HG02763 (cell line): Measurements from ENCODE around the gene LMCD1.

Source experiments
- ATAC-seq: cut with Tn5 transposase; IDR thresholded peaks from one replicate; pipeline ENCODE4 v1.9.1; 2021; ENCODE audit warnings: mild to moderate bottlenecking, moderate library complexity; ENCODE audit not compliant: unreplicated experiment

Gene LMCD1

GRCh38 chr3:8556473-8556869 is 54.8 kb downstream of the LMCD1 start:
- no peak for ATAC-seq

GRCh38 chr3:8557298-8557697 is 55.7 kb downstream of the LMCD1 start:
- ATAC-seq: no peak

DNA sequence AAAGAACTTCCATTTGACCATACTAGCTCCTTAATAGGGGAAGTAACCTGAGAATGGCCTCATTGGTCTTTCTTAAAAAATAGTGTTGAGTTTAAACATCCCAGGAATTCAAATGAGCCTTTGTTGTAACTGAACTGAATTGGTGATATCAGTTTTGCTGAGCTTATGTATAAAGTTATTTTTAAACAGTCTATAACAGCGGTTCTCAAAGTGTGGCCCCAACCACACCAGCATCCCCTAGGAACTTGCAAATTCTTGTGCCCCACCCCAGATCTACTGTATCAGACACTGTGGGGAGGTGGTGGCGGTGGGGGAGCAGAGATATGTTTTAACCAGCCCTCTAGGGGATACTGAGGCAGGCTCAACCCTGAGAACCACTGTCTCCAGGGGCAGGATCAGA is 57.0 kb downstream of the LMCD1 start:
- no peak for ATAC-seq

GRCh38 chr3:8559351-8559750 is 57.7 kb downstream of the LMCD1 start:
- no peak for ATAC-seq

DNA sequence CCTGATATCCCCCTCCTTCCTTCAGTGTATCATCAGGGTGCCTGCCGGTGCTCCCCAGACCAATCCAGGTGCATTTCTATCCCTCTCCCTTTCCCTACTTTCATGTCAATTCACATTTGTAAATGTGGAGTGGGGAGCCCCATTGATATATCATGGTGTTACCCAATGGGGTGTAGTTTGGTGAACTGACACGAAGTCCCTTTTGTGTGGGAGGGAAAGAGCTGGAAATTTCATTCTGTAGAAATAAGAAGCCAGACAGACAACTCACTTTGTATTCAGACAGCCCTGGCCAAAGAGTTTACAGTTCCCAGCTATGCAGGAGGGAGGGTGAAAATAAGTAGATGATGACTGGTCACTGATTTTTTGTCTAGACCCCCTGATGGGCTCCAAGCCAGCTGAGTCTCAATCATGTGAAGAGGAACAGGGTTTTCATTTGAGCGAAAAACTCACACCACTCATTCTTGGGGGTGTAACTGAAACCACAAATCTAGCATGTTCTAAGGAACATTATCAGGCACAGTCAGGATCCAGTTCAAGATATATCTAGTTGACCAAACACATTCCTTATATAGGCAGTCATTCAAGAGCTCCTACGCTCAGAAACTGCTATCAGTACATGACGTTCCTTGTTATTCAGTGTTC is 58.9 kb downstream of the LMCD1 start:
- no peak for ATAC-seq

GRCh38 chr3:8561370-8561769 is 59.7 kb downstream of the LMCD1 start:
- ATAC-seq: no peak

- no peak for ATAC-seq
Observed at GRCh38 chr3:8562081-8562595, 60.5 kb downstream of the LMCD1 start.

DNA sequence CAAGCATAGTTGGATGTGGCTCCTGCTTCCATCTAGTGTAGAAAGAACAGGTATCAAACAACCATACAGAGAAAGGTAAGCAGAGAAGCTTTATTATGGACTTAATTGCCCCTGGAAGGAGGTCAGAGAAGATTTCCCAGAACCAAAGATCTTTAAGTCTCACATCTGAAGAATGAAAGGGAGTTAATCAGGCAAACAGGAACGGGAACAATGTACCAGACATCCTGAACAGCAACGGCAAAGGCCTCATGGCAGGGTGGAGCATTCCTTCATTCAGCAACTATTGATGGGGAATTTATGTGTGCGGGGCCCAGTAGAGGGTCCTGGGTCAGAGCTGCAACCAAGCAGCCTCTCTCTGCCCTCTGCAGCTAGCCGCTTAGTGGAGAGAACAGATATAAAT is 61.5 kb downstream of the LMCD1 start:
- no peak for ATAC-seq

DNA sequence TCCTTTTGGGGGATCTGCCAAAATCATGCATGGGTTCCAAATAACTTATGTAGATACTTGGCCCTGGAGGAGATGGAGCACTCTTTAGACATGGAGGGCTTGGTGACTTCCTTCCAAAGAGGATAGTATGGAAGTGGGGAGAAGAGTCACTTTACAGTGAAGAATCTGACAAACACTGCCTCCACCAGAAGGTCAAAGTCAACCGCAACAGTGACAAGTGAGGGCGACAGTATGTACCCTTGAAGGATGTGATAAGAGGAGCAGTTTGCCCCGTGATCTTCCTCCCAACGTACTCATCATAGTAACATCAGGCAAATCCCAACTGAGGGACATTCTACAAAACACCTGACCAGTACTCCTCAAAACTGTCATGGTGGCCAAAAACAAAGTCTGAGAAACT is 62.0 kb downstream of the LMCD1 start:
- no peak for ATAC-seq

DNA sequence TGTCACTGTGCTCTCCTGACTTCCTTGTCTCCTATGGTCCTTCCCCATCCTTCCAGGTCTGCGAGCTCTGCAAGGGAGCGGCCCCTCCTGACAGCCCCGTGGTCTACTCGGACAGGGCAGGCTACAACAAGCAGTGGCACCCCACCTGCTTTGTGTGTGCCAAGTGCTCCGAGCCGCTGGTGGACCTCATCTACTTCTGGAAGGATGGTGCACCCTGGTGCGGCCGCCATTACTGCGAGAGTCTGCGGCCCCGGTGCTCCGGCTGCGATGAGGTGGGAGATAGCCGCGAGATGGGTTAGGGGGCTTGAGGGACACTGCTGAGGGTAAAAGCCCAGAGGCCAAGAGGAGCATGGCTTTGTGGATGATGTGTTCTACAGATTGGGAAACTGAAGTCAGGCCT is 63.8 kb downstream of the LMCD1 start:
- no peak for ATAC-seq

DNA sequence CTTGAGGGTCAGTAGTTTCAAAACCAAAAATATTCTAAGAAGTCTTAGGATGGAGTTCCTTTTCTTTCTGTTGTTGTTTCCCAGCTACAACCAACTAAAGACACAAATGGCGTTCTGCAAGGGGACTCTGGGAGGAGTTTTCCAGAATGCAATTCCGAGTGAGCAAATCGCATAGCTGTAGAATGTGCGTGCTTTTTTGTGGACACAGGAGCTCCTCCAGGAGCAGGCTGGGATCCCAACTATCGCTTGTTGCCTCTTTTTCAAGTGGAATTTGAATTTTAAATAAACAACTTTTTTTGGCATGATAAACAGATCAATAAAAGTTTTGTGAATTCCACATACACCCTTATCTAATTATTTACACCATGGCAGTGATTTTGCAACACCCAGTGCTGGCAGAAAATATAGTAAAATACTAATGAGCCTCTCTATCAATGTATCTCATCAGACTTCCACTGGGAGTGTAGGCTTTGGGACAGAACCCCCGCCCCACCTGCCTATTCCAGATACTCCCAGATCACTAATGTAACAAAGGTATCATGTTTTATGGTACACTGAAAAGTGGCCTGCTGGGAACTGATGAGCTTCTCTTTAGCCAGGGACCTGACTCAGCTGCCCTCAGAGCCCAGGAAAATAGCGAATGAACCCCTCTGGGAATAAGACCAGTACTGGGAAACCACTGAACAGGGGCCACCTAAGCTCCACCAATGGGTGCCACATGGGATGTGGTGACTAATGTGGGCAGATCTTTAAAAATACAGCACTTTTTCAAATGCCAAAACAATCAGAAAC is 66.4 kb downstream of the LMCD1 start:
- no peak for ATAC-seq

GRCh38 chr3:8571256-8571655 is 69.6 kb downstream of the LMCD1 start:
- ATAC-seq: no peak

DNA sequence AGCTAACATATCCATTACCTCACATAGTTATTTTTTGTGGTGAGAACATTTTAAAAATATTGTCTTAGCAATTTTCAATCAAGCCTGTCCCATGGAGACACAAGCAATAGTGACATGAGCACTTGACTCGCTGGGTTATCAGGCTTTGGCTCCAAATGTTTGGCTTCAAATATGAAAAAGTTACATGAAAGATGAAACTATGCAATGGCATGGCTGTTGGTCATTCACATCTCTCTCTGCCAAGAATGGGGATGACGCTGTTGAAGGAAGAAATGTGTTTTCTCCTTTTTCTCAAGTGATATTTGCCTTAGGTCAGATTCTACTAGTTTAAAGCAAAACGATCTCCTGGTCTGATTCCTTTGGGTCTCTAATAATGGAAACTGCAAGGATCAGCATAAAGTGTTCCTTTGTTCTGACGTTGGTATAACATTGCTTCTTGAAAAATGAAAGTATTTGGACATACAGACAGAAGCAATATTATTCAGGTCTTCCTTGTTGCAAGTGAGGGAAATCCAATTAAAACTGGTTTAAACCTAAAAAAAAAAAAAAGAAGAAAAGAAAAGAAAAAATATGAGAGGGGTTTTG is 71.8 kb downstream of the LMCD1 start:
- no peak for ATAC-seq

- no peak for ATAC-seq
Observed at GRCh38 chr3:8574040-8574669, 72.5 kb downstream of the LMCD1 start.

GRCh38 chr3:8574670-8575322 is 73.2 kb downstream of the LMCD1 start:
- no peak for ATAC-seq

DNA sequence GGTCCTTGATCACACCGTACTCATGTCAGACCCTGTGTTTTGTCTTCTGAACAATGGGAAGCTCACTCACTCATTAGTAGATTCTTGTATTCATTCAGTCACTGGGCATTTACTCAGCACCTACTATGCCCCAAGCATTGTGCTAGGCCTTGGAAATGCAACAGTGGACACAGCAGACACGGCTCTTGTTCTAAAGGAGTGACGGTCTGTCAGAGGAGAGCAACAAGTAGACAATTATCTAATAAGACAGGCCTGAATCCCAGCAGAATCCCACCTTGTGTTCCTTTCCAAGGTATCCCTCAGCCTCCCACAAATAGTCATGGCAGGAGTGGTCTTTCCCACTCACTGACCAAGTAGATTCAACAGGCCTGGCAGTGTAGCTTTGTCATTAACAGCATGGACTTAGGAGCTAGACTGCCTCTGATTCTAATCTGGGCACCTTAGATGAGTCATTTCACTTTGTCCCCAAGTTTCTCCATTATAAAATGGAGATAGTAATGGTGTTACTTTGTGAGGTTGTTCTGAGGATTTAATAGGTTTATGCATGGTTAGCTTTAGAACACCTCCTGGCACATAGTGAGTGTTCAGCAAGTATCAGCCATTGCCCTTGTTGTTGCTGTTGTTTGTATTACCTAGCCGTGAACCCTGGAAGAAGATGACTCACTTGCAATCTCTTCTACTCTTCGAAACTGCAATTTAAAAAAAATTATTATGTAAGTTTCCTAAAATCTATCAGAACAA is 73.9 kb downstream of the LMCD1 start:
- ATAC-seq: no peak

- no peak for ATAC-seq
Observed at GRCh38 chr3:8576436-8576835, 74.8 kb downstream of the LMCD1 start.

GRCh38 chr3:8576841-8577571 is 75.4 kb downstream of the LMCD1 start:
- no peak for ATAC-seq

DNA sequence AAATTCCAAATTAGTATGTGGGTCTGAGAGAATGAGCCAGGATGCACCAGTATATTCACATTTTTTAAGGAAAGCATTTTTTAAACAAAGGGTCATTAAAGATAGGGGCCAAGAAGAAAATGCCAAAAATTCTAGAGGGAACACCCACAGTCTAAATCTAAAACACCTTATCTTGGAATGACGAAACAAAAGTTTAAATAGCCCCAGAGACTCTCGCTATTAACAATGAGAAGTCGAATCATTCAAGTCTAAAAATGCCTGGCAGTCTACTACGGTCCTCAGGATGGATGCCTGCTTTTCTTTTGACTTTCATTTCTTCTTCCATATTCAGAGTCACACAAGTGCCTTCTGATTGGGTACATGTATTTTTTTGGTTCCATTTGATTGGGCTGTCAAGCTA is 76.7 kb downstream of the LMCD1 start:
- ATAC-seq: no peak

- ATAC-seq: peak; percentile 96
Observed at GRCh38 chr3:8579096-8579495, 77.5 kb downstream of the LMCD1 start.
